KMS-11 (cell line): ENCODE measurements around the gene OR10V1.
"Not testable (repeated sequence)": the region's sequence is repeated elsewhere in the genome, so short reads cannot be mapped to it uniquely, and the experiment has no call there.

Experiments used
- H2AFZ ChIP-seq: fragments of 200-600 bp; sonication (generic); 2 replicates; pipeline ENCODE4 v1.6.1; 2016; ENCODE audit warnings: antibody characterized with exemption, mixed run types, low read depth
- H3K27ac ChIP-seq: fragments of 200-600 bp; sonication (generic); 2 replicates; pipeline ENCODE4 v1.6.1; 2016; ENCODE audit warnings: mild to moderate bottlenecking, mixed run types
- H3K27me3 ChIP-seq: fragments of 200-600 bp; sonication (generic); 2 replicates; pipeline ENCODE4 v1.6.1; 2017; ENCODE audit warnings: mild to moderate bottlenecking, low read depth, mixed run types, moderate library complexity; ENCODE audit not compliant: insufficient read depth
- H3K36me3 ChIP-seq: fragments of 200-600 bp; sonication (generic); 2 replicates; pipeline ENCODE4 v1.6.1; 2017; ENCODE audit warnings: mild to moderate bottlenecking, mixed run types; ENCODE audit not compliant: insufficient read depth
- H3K4me1 ChIP-seq: fragments of 200-600 bp; sonication (generic); 2 replicates; pipeline ENCODE4 v1.6.1; 2016; ENCODE audit warnings: mild to moderate bottlenecking, low read depth, mixed run types; ENCODE audit not compliant: poor library complexity, severe bottlenecking
- H3K4me2 ChIP-seq: fragments of 200-600 bp; sonication (generic); 2 replicates; pipeline ENCODE4 v1.7.0; 2016; ENCODE audit warnings: mild to moderate bottlenecking, mixed run types
- H3K4me3 ChIP-seq: fragments of 200-600 bp; sonication (generic); IDR thresholded peaks from 2 replicates; pipeline ENCODE4 v1.6.1; 2017; ENCODE audit warnings: low read depth, low read length, mixed read lengths; ENCODE audit not compliant: insufficient read depth
- H3K79me2 ChIP-seq: fragments of 200-600 bp; sonication (generic); 2 replicates; pipeline ENCODE4 v1.6.1; 2016; ENCODE audit warnings: low read depth, mixed run types; ENCODE audit not compliant: insufficient read depth
- H3K9ac ChIP-seq: fragments of 200-600 bp; sonication (generic); 2 replicates; pipeline ENCODE4 v1.6.1; 2016; ENCODE audit warnings: mild to moderate bottlenecking, mixed run types
- H4K20me1 ChIP-seq: fragments of 200-600 bp; sonication (generic); 2 replicates; pipeline ENCODE4 v1.6.1; 2016; ENCODE audit warnings: mild to moderate bottlenecking, mixed run types; ENCODE audit not compliant: insufficient read depth
- TF ChIP-seq, protein P1 (sequence below): fragments of 200-600 bp; sonication (generic); conservative IDR thresholded peaks from 2 replicates; pipeline ENCODE4 v1.6.1; 2017; ENCODE audit warnings: low read depth, mild to moderate bottlenecking, antibody characterized with exemption, low read length, moderate library complexity, mixed read lengths

Gene OR10V1

DNA sequence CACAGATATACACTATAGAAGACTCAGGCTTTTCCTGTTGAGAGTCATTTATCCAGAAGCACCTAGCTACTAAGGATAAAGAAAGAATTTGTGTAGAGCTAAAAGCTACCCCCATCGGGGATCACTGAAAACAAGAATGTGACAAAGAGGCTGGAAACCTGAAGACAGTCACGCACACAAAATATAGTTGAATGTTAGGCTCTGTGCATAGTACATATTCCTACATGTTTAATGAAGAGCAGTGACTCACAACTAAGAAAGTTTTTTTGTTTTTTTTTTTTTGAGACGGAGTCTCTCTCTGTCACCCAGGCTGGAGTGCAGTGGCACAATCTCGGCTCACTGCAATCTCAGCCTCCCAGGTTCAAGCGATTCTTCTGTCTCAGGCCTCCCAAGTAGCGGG is 8.4 kb downstream of the OR10V1 start:
- no peaks in the 10 kb centered on the region for H3K79me2 ChIP-seq
- no peaks in the 10 kb centered on the region for H3K36me3 ChIP-seq
- no peak overlapping the region for H3K4me2 ChIP-seq
- no peaks in the 10 kb centered on the region for H3K4me1 ChIP-seq
- no peaks in the 10 kb centered on the region for H4K20me1 ChIP-seq
- TF ChIP-seq, protein P1, sequence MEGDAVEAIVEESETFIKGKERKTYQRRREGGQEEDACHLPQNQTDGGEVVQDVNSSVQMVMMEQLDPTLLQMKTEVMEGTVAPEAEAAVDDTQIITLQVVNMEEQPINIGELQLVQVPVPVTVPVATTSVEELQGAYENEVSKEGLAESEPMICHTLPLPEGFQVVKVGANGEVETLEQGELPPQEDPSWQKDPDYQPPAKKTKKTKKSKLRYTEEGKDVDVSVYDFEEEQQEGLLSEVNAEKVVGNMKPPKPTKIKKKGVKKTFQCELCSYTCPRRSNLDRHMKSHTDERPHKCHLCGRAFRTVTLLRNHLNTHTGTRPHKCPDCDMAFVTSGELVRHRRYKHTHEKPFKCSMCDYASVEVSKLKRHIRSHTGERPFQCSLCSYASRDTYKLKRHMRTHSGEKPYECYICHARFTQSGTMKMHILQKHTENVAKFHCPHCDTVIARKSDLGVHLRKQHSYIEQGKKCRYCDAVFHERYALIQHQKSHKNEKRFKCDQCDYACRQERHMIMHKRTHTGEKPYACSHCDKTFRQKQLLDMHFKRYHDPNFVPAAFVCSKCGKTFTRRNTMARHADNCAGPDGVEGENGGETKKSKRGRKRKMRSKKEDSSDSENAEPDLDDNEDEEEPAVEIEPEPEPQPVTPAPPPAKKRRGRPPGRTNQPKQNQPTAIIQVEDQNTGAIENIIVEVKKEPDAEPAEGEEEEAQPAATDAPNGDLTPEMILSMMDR = no peak
- no peak overlapping the region for H2AFZ ChIP-seq
- no peak overlapping the region for H3K9ac ChIP-seq
- no peak overlapping the region for H3K4me3 ChIP-seq
- no peak overlapping the region for H3K27ac ChIP-seq
- H3K27me3 ChIP-seq = no peaks in the 10 kb centered on the region

DNA sequence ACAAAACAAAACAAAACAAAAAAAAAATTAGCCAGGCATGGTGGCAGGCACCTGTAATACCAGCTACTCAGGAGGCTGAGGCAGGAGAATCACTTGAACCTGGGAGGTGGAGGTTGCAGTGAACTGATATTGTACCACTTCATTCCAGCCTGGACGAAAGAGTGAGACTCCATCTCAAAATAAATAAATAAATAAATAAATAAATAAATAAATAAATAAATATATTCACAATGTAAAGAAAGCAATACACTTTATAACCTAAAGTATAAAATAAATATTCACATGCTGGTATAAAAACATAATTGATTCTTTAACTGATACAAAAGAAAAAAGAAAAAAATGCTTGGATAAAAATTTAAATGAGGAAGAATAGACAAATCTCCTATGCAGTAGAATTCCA is 10.1 kb downstream of the OR10V1 start:
- not testable (repeated sequence) for H3K4me1 ChIP-seq, H3K4me2 ChIP-seq, H3K27me3 ChIP-seq, H4K20me1 ChIP-seq, H3K36me3 ChIP-seq, H3K9ac ChIP-seq, H2AFZ ChIP-seq, H3K4me3 ChIP-seq, H3K27ac ChIP-seq, H3K79me2 ChIP-seq

GRCh38 chr11:59700157-59700556 is 13.5 kb downstream of the OR10V1 start:
- not testable (repeated sequence) for H3K4me2 ChIP-seq, H2AFZ ChIP-seq, H3K4me3 ChIP-seq, H3K36me3 ChIP-seq, H3K9ac ChIP-seq, H3K27ac ChIP-seq, H3K27me3 ChIP-seq, H4K20me1 ChIP-seq, H3K4me1 ChIP-seq, H3K79me2 ChIP-seq

GRCh38 chr11:59698506-59698905 is 15.1 kb downstream of the OR10V1 start:
- Histone ChIP-seq H3K4me1 (no peaks in the 10 kb centered on the region), H3K36me3 (no peaks in the 10 kb centered on the region), H3K27me3 (no peaks in the 10 kb centered on the region), H3K4me2 (no peak overlapping the region), H3K4me3 (no peak overlapping the region), H4K20me1 (no peaks in the 10 kb centered on the region), H3K9ac (no peak overlapping the region), H3K79me2 (no peaks in the 10 kb centered on the region), H3K27ac (no peak overlapping the region), H2AFZ (no peak overlapping the region)
- TF ChIP-seq, protein P1 = no peak

DNA sequence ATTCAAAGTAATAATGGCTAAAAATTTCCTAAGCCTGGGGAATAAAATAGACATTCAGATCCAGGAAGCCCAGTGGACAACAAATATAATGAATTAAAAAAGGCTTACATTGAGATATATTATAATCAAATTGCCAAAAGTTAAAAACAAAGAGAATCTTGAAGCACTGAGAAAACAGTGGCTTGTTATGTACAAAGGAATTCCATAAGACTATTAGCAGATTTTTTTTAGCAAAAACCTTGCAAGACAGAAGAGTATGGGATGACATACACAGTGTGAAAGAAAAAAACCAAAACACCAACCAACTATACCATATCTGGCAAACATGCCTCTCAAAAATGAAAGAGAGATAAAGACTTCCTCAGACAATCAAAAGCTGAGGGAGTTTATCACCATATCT is 20.7 kb downstream of the OR10V1 start:
- no peak overlapping the region for H3K4me2 ChIP-seq
- no peaks in the 10 kb centered on the region for H3K36me3 ChIP-seq
- H2AFZ ChIP-seq = no peak overlapping the region
- H3K4me3 ChIP-seq = no peak overlapping the region
- TF ChIP-seq, protein P1 = no peak
- H3K4me1 ChIP-seq = no peaks in the 10 kb centered on the region
- H3K9ac ChIP-seq = no peak overlapping the region
- no peaks in the 10 kb centered on the region for H3K79me2 ChIP-seq
- no peaks in the 10 kb centered on the region for H4K20me1 ChIP-seq
- no peaks in the 10 kb centered on the region for H3K27me3 ChIP-seq
- H3K27ac ChIP-seq = no peak overlapping the region
